Measurements from ENCODE around the gene CASR. TPM values are rescaled to one million over a fixed set of nuclear protein-coding genes. Genes with fewer than 3 reads are reported as not detected.

Gene CASR
- total RNA-seq, 1 donor from 2014 or later: not detected

GRCh38 chr3:122299872-122300460 is 116.5 kb downstream of the CASR start:
- Histone ChIP-seq H3K27me3 (ENCODE audit: control insufficient read depth, insufficient read depth, low read length) (no peaks in the 10 kb centered on the region), H3K36me3 (ENCODE audit: control insufficient read depth, insufficient read depth, low read length) (no peaks in the 10 kb centered on the region), H3K4me3 (ENCODE audit: low read depth, low read length) (no peak overlapping the region)
- FAIRE-seq: no peak
- DNase-seq (ENCODE audit: low read depth): peak; percentile 25
- TF ChIP-seq CTCF (IDR thresholded peaks at IDR 0.05; ENCODE audit: insufficient read depth, low read length, severe bottlenecking): peak; percentile 36

- Histone ChIP-seq H3K4me3 (ENCODE audit: low read depth, low read length) (no peak overlapping the region), H3K36me3 (ENCODE audit: control insufficient read depth, insufficient read depth, low read length) (no peaks in the 10 kb centered on the region), H3K27me3 (ENCODE audit: control insufficient read depth, insufficient read depth, low read length) (no peaks in the 10 kb centered on the region)
- no peak for TF ChIP-seq CTCF (IDR thresholded peaks at IDR 0.05; ENCODE audit: insufficient read depth, low read length, severe bottlenecking)
- FAIRE-seq (no peak), DNase-seq (ENCODE audit: low read depth) (no peak)
Observed at GRCh38 chr3:122301063-122301462, 117.6 kb downstream of the CASR start.

- peak; percentile 67 for TF ChIP-seq CTCF (IDR thresholded peaks at IDR 0.05; ENCODE audit: insufficient read depth, low read length, severe bottlenecking)
- peak; percentile 63 for DNase-seq (ENCODE audit: low read depth)
- no peak overlapping the region for H3K4me3 ChIP-seq (ENCODE audit: low read depth, low read length)
- FAIRE-seq: no peak
- no peaks in the 10 kb centered on the region for H3K27me3 ChIP-seq (ENCODE audit: control insufficient read depth, insufficient read depth, low read length)
- no peaks in the 10 kb centered on the region for H3K36me3 ChIP-seq (ENCODE audit: control insufficient read depth, insufficient read depth, low read length)
Observed at GRCh38 chr3:122305818-122306621, 122.6 kb downstream of the CASR start.

GRCh38 chr3:122306622-122306953 is 123.1 kb downstream of the CASR start:
- TF ChIP-seq CTCF (IDR thresholded peaks at IDR 0.05; ENCODE audit: insufficient read depth, low read length, severe bottlenecking): no peak
- H3K36me3 ChIP-seq (ENCODE audit: control insufficient read depth, insufficient read depth, low read length): no peaks in the 10 kb centered on the region
- no peaks in the 10 kb centered on the region for H3K27me3 ChIP-seq (ENCODE audit: control insufficient read depth, insufficient read depth, low read length)
- no peak for DNase-seq (ENCODE audit: low read depth)
- no peak for FAIRE-seq
- no peak overlapping the region for H3K4me3 ChIP-seq (ENCODE audit: low read depth, low read length)

- FAIRE-seq (no peak), DNase-seq (ENCODE audit: low read depth) (no peak)
- Histone ChIP-seq H3K27me3 (ENCODE audit: control insufficient read depth, insufficient read depth, low read length) (no peaks in the 10 kb centered on the region), H3K4me3 (ENCODE audit: low read depth, low read length) (no peak overlapping the region), H3K36me3 (ENCODE audit: control insufficient read depth, insufficient read depth, low read length) (no peaks in the 10 kb centered on the region)
- TF ChIP-seq CTCF (IDR thresholded peaks at IDR 0.05; ENCODE audit: insufficient read depth, low read length, severe bottlenecking): no peak
Observed at GRCh38 chr3:122307094-122307687, 123.7 kb downstream of the CASR start.
